ENCODE results near the gene RITA1.
A peak's percentile ranks its signal among the peaks of the same experiment; 100 is the strongest.
"Not testable (repeated sequence)": the region's sequence is repeated elsewhere in the genome, so short reads cannot be mapped to it uniquely, and the experiment has no call there.

Gene RITA1, protein sequence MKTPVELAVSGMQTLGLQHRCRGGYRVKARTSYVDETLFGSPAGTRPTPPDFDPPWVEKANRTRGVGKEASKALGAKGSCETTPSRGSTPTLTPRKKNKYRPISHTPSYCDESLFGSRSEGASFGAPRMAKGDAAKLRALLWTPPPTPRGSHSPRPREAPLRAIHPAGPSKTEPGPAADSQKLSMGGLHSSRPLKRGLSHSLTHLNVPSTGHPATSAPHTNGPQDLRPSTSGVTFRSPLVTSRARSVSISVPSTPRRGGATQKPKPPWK

DNA sequence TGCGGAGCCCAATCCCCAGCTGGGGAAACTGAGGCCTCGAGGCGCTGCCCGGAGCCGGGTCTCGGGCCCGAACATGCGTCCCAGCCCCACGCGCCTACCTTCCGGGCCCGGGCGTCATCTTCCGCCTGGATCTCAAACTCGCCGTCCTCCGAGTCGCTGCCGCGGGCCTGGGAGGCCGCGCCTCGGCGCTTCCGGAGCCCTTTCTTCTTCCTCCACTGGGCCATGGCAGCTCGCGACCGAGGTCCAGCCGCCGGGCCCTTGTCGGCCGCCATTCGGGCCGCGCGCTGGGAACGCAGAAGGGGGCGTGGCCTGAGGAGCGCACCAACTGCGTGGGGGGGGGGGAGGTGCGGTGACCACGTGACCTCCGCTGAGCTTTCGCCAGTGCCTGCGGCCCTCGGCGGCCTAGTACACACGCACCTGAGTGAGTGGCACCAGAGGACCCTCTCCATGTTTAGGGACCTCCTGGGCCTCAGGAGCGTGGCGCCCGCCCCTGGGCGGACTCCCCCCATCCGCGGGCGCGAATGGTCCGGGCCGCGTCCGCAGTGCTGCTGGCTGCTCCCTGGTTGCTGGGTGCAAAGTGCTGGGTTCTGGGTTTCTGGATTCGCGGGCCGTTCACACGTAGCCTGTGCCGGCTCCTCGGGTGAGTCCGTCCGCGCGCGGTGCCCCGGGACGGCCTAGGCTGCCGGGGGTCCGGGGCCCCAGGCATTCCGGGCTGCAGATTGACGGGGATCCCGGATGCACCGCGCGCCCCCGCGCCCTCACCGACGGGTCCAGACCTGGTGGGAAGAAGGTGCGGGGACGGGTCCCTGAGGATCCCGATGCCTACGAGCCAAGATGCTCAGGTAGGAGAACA lies at the start of gene RITA1, which contains the start of gene DDX54:
Gene RITA1 (plus strand): TSS at position 542 of the 853 bp plus-strand sequence. CDS start 1,026 bp downstream, outside the sequence.
Gene DDX54 (minus strand): TSS at position 299 of the 853 bp plus-strand sequence. CDS start 27 bp downstream, at position 272.
- peak within 1 kb of the TSS; percentile 95 for H3K9ac ChIP-seq (ENCODE audit: low read depth, low read length)
- no peaks in the 10 kb centered on the region for H3K27me3 ChIP-seq (ENCODE audit: control insufficient read depth, insufficient read depth, low read length)
- H3K36me3 ChIP-seq (ENCODE audit: control insufficient read depth, insufficient read depth, low read length), result peaks cover 35% of the 10 kb centered on the region
- H3K27ac ChIP-seq (ENCODE audit: low read depth, low read length), result peak within 1 kb of the TSS; percentile 90
- H3K9me3 ChIP-seq (ENCODE audit: control insufficient read depth, insufficient read depth, low read length), result no peaks in the 10 kb centered on the region
- H3K4me3 ChIP-seq (ENCODE audit: low read depth, low read length), result peak within 1 kb of the TSS; percentile 94
- 0 out of 2 replicates have a peak, but pooled peaks cover 3% of the 10 kb centered on the region for H3K4me1 ChIP-seq (ENCODE audit: control insufficient read depth, insufficient read depth, low read length)

- Histone ChIP-seq H3K9me3 (ENCODE audit: control insufficient read depth, insufficient read depth, low read length) (no peaks in the 10 kb centered on the region), H3K27me3 (ENCODE audit: control insufficient read depth, insufficient read depth, low read length) (peaks cover 20% of the 10 kb centered on the region), H3K4me3 (ENCODE audit: low read depth, low read length) (peak overlapping the region; percentile 62), H3K9ac (ENCODE audit: low read depth, low read length) (no peak overlapping the region), H3K4me1 (ENCODE audit: control insufficient read depth, insufficient read depth, low read length) (peaks cover 3% of the 10 kb centered on the region; the same call in 1 of the 2 replicates), H3K36me3 (ENCODE audit: control insufficient read depth, insufficient read depth, low read length) (no peaks in the 10 kb centered on the region), H3K27ac (ENCODE audit: low read depth, low read length) (no peak overlapping the region)
These were observed 49.2 kb upstream of the RITA1 start for GRCh38 chr12:113136128-113136989.

DNA sequence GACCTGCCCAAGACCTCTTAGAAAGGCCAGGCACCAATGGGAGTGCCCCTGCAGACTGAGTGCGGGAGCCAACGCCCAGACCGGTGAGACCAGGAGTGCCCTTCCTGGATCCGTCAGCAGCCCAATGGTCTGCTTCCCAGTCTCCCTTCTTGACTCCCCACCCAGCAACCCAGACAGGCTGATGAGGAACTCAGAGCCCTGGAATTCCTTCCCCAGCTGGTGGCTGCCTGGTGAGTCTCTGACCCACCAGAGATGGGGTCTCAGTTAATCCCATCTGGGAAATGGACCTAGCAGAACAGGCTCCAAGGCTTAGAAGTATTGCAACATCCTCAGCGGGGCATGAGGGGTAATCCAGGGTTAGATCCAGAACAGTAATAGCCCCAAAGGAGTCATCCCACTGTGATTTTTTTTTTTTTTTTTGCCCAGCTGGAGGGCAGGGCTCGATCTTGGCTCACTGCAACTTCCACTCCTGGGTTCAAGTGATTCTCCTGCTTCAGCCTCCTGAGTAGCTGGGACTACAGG lies 48.5 kb upstream of the RITA1 start:
- peaks cover 20% of the 10 kb centered on the region for H3K27me3 ChIP-seq (ENCODE audit: control insufficient read depth, insufficient read depth, low read length)
- no peak overlapping the region for H3K4me3 ChIP-seq (ENCODE audit: low read depth, low read length)
- no peaks in the 10 kb centered on the region for H3K9me3 ChIP-seq (ENCODE audit: control insufficient read depth, insufficient read depth, low read length)
- H3K36me3 ChIP-seq (ENCODE audit: control insufficient read depth, insufficient read depth, low read length), result no peaks in the 10 kb centered on the region
- no peak overlapping the region for H3K9ac ChIP-seq (ENCODE audit: low read depth, low read length)
- H3K4me1 ChIP-seq (ENCODE audit: control insufficient read depth, insufficient read depth, low read length), result peaks cover 3% of the 10 kb centered on the region; the same call in 1 of the 2 replicates
- no peak overlapping the region for H3K27ac ChIP-seq (ENCODE audit: low read depth, low read length)

DNA sequence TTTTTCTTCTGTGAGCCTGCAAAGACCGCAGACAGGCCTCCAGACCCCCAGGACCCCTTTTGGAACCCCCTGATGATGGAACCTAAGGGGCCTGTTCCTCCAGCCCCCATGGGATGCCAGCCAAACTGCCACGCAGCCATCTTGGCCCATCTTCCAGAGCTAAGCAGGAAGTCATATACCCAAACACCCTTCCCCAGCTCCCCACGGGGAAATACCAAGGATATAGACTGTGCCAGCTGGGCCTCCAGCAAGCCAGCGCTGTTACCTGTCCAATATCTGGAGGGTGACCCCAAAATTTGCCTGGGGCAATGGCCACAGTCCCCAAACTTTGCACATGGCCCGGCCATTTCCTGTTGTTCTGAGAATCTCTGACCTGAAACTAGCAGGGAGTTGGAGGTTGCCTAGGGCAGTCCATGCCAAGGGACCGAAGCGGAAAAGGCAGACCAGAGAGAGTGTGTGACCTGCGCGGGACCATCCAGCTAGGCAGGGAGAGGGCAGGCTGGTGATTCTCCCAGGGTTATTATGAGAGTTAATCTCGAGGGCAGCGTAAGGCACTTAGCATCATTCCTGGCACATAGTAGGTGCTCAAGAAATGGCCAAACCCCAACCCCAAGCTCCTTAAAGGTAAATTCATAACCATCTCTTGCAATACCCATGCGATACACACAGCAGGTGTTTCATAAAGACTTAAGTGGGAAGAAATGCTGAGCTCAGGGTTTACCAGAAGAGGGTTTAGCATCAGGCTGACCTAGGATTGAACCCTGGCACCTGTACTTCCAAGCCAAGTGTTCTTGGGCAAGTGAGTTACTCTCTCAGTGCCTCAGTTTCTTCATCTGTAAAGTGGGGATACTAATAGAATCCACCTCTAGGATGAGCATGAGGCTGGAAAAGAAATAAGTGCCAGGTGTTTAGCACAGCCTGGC lies 47.4 kb upstream of the RITA1 start:
- no peaks in the 10 kb centered on the region for H3K9me3 ChIP-seq (ENCODE audit: control insufficient read depth, insufficient read depth, low read length)
- H3K27me3 ChIP-seq (ENCODE audit: control insufficient read depth, insufficient read depth, low read length), result peaks cover 20% of the 10 kb centered on the region
- H3K36me3 ChIP-seq (ENCODE audit: control insufficient read depth, insufficient read depth, low read length), result no peaks in the 10 kb centered on the region
- no peak overlapping the region for H3K27ac ChIP-seq (ENCODE audit: low read depth, low read length)
- no peak overlapping the region for H3K9ac ChIP-seq (ENCODE audit: low read depth, low read length)
- peaks cover 3% of the 10 kb centered on the region; the same call in 1 of the 2 replicates for H3K4me1 ChIP-seq (ENCODE audit: control insufficient read depth, insufficient read depth, low read length)
- no peak overlapping the region for H3K4me3 ChIP-seq (ENCODE audit: low read depth, low read length)

DNA sequence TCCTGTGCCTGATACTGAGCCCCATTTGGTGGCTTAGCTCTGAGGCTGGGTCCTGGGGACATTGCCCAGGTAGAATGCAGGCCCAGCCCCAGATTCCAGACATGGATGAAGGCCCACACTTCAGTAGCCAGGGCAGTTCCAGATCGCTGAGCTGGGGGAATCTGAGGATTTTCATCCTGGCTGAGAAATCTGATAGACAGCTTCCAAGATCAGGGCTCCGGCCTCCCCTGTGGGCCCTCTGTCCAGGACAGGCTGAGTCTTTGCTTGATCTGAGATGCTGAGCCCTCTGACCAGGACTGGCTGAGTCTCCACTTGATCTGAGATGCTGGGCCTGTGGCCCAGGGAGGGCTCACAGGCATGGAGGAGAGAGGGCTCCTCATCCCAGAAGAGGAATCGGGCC lies 46.7 kb upstream of the RITA1 start:
- Histone ChIP-seq H3K9me3 (ENCODE audit: control insufficient read depth, insufficient read depth, low read length) (no peaks in the 10 kb centered on the region), H3K36me3 (ENCODE audit: control insufficient read depth, insufficient read depth, low read length) (no peaks in the 10 kb centered on the region), H3K27ac (ENCODE audit: low read depth, low read length) (no peak overlapping the region), H3K4me1 (ENCODE audit: control insufficient read depth, insufficient read depth, low read length) (peaks cover 3% of the 10 kb centered on the region; the same call in 1 of the 2 replicates), H3K4me3 (ENCODE audit: low read depth, low read length) (no peak overlapping the region), H3K27me3 (ENCODE audit: control insufficient read depth, insufficient read depth, low read length) (peaks cover 19% of the 10 kb centered on the region), H3K9ac (ENCODE audit: low read depth, low read length) (no peak overlapping the region)

DNA sequence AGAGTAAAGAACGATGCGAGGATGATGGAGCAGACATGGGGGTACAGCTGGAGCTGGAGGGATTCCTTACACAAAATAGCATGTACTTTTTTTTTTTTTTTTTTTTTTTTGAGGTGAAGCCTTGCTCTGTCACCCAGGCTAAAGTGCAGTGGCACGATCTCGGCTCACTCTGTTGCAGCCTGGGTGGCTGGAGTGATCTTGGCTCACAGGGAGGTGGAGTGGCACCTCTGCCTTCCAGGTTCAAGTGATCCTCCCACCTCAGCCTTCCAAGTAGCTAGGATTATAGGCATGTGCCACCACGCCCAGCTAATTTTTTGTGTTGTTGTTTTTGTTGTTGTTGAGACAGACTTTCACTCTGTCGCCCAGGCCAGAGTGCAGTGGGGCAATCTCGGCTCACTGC lies 44.8 kb upstream of the RITA1 start:
- no peak overlapping the region for H3K9ac ChIP-seq (ENCODE audit: low read depth, low read length)
- H3K4me3 ChIP-seq (ENCODE audit: low read depth, low read length), result no peak overlapping the region
- 0 out of 2 replicates have a peak, but pooled peaks cover 5% of the 10 kb centered on the region for H3K27me3 ChIP-seq (ENCODE audit: control insufficient read depth, insufficient read depth, low read length)
- H3K27ac ChIP-seq (ENCODE audit: low read depth, low read length), result no peak overlapping the region
- no peaks in the 10 kb centered on the region for H3K9me3 ChIP-seq (ENCODE audit: control insufficient read depth, insufficient read depth, low read length)
- no peaks in the 10 kb centered on the region for H3K36me3 ChIP-seq (ENCODE audit: control insufficient read depth, insufficient read depth, low read length)
- no peaks in the 10 kb centered on the region for H3K4me1 ChIP-seq (ENCODE audit: control insufficient read depth, insufficient read depth, low read length)

DNA sequence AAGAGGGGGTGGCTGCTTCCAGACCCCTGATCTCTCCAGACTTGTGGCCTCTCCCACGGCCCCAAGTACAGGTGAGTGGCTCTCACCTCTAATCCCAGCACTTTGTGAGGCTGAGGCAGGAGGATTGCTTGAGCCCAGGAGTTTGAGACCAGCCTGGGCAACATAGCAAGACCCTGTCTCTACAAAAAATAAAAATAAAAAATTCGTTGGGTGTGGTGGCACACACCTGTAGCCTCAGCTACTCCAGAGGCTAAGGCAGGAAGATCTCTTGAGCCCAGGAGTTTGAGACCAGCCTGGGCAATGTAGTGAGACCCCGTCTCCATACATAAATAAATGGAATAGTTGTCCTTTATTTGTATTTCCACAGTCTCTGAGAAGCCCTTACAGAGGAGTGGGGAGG lies 43.8 kb upstream of the RITA1 start:
- not testable (repeated sequence) for H3K36me3 ChIP-seq (ENCODE audit: control insufficient read depth, insufficient read depth, low read length); H3K4me3 ChIP-seq (ENCODE audit: low read depth, low read length); H3K27me3 ChIP-seq (ENCODE audit: control insufficient read depth, insufficient read depth, low read length); H3K9ac ChIP-seq (ENCODE audit: low read depth, low read length); H3K9me3 ChIP-seq (ENCODE audit: control insufficient read depth, insufficient read depth, low read length); H3K4me1 ChIP-seq (ENCODE audit: control insufficient read depth, insufficient read depth, low read length); H3K27ac ChIP-seq (ENCODE audit: low read depth, low read length)

DNA sequence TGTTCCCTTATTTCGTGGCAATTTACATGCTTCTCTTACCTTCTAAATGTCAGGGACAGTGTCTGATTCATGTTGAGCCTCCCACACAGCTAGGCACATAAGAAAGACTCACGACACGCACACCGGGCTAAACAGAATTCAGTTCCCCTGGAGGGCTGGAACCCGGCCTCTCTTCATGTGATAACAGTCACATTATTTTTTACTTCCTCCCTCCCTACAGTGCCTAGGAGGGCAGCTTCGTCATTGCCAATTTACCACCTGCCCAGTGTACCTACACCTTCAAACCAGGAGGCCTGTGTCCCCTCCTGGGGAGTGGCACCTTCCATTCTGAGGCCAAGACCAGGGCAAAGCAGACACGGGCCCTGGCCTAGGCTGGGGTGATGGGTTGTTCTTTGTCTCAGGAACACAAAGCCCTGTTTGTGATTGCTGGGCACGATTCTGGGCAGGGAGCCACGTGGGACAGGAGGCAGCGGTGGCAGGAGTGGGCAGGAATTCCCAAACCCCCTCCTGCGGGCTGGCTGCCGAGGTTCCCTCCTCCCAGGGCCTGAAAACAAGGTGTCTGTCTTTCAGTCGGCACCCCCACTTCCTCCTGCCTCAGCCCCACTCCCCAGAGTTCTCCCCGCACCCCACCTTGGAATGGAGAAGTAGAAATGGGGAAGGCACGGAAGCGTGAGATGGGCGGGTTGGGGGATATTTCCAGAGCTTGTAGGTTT lies 43.2 kb upstream of the RITA1 start:
- H3K9ac ChIP-seq (ENCODE audit: low read depth, low read length), result no peak overlapping the region
- H3K36me3 ChIP-seq (ENCODE audit: control insufficient read depth, insufficient read depth, low read length), result no peaks in the 10 kb centered on the region
- H3K9me3 ChIP-seq (ENCODE audit: control insufficient read depth, insufficient read depth, low read length), result no peaks in the 10 kb centered on the region
- H3K4me3 ChIP-seq (ENCODE audit: low read depth, low read length), result no peak overlapping the region
- H3K4me1 ChIP-seq (ENCODE audit: control insufficient read depth, insufficient read depth, low read length), result no peaks in the 10 kb centered on the region
- H3K27me3 ChIP-seq (ENCODE audit: control insufficient read depth, insufficient read depth, low read length), result no peaks in the 10 kb centered on the region
- H3K27ac ChIP-seq (ENCODE audit: low read depth, low read length), result no peak overlapping the region

DNA sequence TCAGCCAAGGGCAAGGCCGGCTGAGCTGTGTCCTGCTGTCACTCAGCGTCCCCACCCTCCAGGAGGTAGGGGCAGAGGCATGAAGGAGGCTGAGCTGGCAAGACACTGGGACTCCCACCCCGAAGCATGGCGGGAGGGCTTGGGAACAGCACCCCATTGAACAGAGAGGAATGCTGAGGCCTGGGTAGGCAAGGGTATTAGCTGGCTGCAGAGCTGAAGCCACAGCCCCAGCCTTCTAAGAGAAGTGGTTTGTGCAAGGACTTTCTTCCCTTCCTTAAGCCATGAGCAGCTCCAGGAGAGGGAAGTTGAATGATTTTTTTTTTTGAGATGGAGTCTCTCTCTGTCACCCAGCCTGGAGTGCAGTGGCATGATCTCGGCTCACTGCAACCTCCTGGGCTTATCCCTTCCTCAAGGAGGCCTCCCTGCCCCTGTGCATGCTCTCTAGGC lies 42.6 kb upstream of the RITA1 start:
- H3K9me3 ChIP-seq (ENCODE audit: control insufficient read depth, insufficient read depth, low read length), result no peaks in the 10 kb centered on the region
- H3K4me3 ChIP-seq (ENCODE audit: low read depth, low read length), result no peak overlapping the region
- H3K27me3 ChIP-seq (ENCODE audit: control insufficient read depth, insufficient read depth, low read length), result no peaks in the 10 kb centered on the region
- no peak overlapping the region for H3K27ac ChIP-seq (ENCODE audit: low read depth, low read length)
- H3K9ac ChIP-seq (ENCODE audit: low read depth, low read length), result no peak overlapping the region
- no peaks in the 10 kb centered on the region for H3K36me3 ChIP-seq (ENCODE audit: control insufficient read depth, insufficient read depth, low read length)
- no peaks in the 10 kb centered on the region for H3K4me1 ChIP-seq (ENCODE audit: control insufficient read depth, insufficient read depth, low read length)
